GM18505 (cell line): ENCODE measurements around the gene SLC2A8.

Experiments used
- ATAC-seq: cut with Tn5 transposase; IDR thresholded peaks from one replicate; pipeline ENCODE4 v1.9.1; 2021; ENCODE audit not compliant: unreplicated experiment
- POLR2A ChIP-seq: IDR thresholded peaks from 4 replicates; pipeline ENCODE4 v1.6.1; 2011; ENCODE audit warnings: borderline replicate concordance; ENCODE audit not compliant: insufficient read depth, insufficient read length; ENCODE audit errors: extremely low read depth

Gene SLC2A8

GRCh38 chr9:127445851-127446712 lies 49.1 kb downstream of the SLC2A8 start:
- peak; percentile 54 for TF ChIP-seq POLR2A
- no peak for ATAC-seq

DNA sequence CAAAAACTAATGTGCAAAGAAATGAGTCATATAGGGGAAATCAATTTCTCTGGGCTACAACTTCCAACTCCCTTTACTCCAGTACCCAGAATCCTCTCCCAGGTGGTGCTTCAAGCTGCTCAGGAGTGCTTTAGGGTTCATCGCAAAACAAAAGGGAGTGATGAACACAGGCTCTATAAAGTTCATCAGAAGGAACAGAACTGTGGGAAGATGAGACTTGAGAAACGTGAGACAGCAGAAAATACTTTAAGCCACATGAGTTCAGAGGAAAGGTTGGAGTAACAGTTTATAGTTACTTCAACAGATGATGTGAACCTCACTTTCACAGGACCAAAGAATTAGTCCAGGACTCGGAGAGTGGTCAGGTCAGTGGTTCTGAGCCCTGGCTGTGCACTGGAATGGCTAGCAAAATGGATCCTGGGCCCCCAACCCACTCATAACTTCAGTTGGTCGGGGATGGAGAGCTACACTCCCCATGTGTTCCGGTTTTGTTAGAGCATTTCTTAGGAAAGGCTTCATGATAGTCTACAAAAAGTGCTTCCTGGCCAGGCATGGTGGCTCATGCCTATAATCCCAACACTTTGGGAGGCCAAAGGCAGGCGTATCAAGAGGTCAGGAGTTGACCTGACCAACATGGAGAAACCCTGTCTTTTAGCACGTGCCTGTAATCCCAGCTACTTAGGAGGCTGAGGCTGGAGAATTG lies 49.9 kb downstream of the SLC2A8 start:
- no peak for ATAC-seq
- TF ChIP-seq POLR2A: no peak

GRCh38 chr9:127447416-127448111 lies 50.6 kb downstream of the SLC2A8 start:
- no peak for TF ChIP-seq POLR2A
- ATAC-seq: no peak

GRCh38 chr9:127448112-127448805 lies 51.3 kb downstream of the SLC2A8 start:
- no peak for ATAC-seq
- peak; percentile 31 for TF ChIP-seq POLR2A

DNA sequence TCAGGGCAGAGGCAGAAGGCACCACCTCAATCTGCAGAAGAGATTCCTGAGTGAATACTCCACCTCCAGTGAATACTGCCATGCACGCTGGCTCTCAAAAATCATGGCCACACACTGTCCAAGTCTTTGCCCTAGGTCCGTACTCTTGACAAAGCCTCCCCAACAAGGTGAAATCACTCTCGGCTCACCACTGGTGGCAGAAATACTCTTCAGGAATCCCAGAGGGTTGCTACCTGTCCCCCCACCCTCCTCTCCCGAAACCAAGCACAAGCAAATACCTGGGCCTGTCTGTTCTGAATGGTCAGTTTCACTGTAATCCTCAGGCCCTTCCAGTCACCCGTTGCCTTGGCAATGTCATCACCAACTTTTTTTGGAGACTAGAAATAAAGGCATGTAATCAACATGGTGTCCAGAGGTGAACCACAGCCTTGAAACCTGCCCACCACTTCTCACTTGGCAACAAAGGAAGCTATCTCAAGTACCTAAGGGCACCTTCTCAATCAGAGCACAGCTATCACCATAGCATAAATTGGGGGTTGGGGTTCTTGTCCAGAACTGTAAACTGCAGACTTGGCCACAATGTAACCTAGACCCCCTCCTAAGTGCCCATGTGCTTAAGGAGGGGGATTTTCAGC lies 52.5 kb downstream of the SLC2A8 start:
- no peak for TF ChIP-seq POLR2A
- ATAC-seq: no peak

- no peak for TF ChIP-seq POLR2A
- no peak for ATAC-seq
These were observed 53.3 kb downstream of the SLC2A8 start for GRCh38 chr9:127450243-127450760.

DNA sequence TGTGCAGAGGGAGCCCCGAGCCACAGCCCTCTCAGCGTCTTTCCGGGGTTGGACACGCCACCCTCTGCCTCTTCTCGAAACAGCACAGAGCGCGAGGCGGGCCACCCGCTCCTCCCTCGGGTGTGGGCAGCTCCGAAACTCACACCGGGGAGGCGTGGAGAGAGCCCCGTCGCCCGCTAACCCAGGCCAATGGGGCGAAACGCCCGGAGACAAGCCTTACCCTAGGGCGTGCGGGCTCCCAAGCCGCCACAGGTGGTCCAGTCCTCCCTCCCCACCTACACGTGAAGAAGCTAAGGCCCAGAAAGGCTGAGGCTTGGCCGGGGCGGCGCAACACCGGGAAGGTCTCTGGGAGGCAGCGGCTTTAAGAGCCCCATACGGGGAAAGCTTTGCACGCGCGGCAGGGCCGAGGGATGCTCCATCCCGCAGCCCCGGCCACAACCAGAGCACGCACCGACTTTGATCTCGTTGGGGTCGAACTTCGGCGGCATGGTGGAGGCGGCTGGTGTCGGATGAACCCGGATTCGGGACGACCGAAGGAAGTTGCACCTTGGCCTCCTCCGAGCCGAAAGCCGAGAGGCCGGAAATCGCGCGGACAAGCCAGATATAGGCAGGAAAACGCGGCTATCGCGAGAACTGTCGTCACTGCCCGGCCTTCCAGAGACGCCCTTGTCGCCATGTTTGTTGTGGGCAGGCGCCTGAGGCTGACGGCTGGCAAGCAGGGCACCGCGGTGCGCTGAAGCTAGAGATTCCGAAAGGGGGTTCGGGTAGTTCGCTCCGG lies 54.0 kb downstream of the SLC2A8 start, which contains the start of the genes LRSAM1 and RPL12:
Gene LRSAM1, plus strand, starts transcription at position 681 of the 778 bp plus-strand sequence. CDS start 3,018 bp downstream, outside the sequence.
Gene RPL12, minus strand, starts transcription at position 577 of the 778 bp plus-strand sequence. Its CDS starts 89 bp downstream, at position 488.
- TF ChIP-seq POLR2A: peak; percentile 100
- ATAC-seq: peak; percentile 68

DNA sequence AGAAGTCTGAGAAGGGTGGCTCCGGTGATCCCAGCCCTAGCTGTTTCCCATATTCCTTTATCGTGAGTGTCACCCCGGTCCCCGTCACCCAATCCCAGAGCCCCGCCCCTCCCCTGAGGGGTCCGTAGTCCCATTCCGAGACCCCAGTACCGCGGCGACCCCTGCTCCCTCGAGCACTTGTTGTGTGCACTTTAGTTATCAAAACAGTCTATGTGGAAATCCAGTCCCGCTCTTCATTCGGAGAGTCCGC lies 54.6 kb downstream of the SLC2A8 start:
- no peak for ATAC-seq
- TF ChIP-seq POLR2A: no peak

GRCh38 chr9:127451858-127452656 lies 55.1 kb downstream of the SLC2A8 start:
- no peak for TF ChIP-seq POLR2A
- ATAC-seq: no peak

GRCh38 chr9:127452691-127453090 lies 55.7 kb downstream of the SLC2A8 start:
- ATAC-seq: no peak
- no peak for TF ChIP-seq POLR2A

- no peak for TF ChIP-seq POLR2A
- ATAC-seq: no peak
These were observed 58.5 kb downstream of the SLC2A8 start for GRCh38 chr9:127455324-127455992.
